B cell (primary cell): ENCODE measurements around the gene MSL3. TPM values are rescaled to one million over a fixed set of nuclear protein-coding genes. Genes with fewer than 3 reads are reported as not detected.
A peak's percentile ranks its signal among the peaks of the same experiment; 100 is the strongest.

Experiments
- ATAC-seq: fragments of 200-7000 bp; cut with Tn5 transposase; one replicate; pipeline ENCODE4 v1.10.0; 2021; ENCODE audit warnings: low read depth, mild to moderate bottlenecking, moderate number of reproducible peaks, moderate library complexity
- CTCF ChIA-PET: fragments of 350-600 bp; sonication (Branson Sonifier 250); formaldehyde crosslinking; loops from one replicate; lab custom pipeline; 2021; ENCODE audit warnings: antibody characterized with exemption, inconsistent platforms; lab: Charles Lee
- POLR2A ChIA-PET: fragments of 350-600 bp; sonication (Branson Sonifier 250); formaldehyde crosslinking; loops from one replicate; lab custom pipeline; 2021; ENCODE audit warnings: antibody characterized with exemption; lab: Charles Lee
- DNase-seq: peaks from one replicate; pipeline ENCODE4 v3.0.0; 2013
- H2AFZ ChIP-seq: 2 replicates; pipeline ENCODE4 v1.6.1; 2012; ENCODE audit warnings: mild to moderate bottlenecking, low read depth, low read length; ENCODE audit not compliant: insufficient read depth, poor library complexity, severe bottlenecking
- H3K27ac ChIP-seq, 2 donors: 1 replicate in 1 of 2; 2 replicates in 1 of 2; pipeline ENCODE4 v1.5.1; 2012 to 2013; ENCODE audit warnings: low read length in 2 of 2, mild to moderate bottlenecking in 2 of 2, moderate library complexity in 1 of 2
- H3K27me3 ChIP-seq, 4 experiments: fragments of 200-600 bp in 1 of 4; sonication (generic) in 1 of 4; replicated peaks in 1 of 4; 1 replicate in 2 of 4; 2 replicates in 2 of 4; pipeline versions ENCODE4 v1.6.1 to v1.7.0; 2013 to 2016; ENCODE audit warnings: low read length in 3 of 4, mild to moderate bottlenecking in 2 of 4, mixed read lengths in 1 of 4, moderate library complexity in 1 of 4; ENCODE audit not compliant: insufficient read depth in 4 of 4, control insufficient read depth in 3 of 4; ENCODE audit errors: control extremely low read depth in 1 of 4
- H3K36me3 ChIP-seq, 2 experiments: replicated peaks in 1 of 2; 1 replicate in 1 of 2; 2 replicates in 1 of 2; pipeline versions ENCODE4 v1.6.1 to v1.7.1; 2013; ENCODE audit warnings: low read length in 1 of 2; ENCODE audit not compliant: insufficient read depth in 2 of 2, control insufficient read depth in 1 of 2; ENCODE audit errors: control extremely low read depth in 1 of 2, extremely low read depth in 1 of 2
- H3K4me1 ChIP-seq, 2 donors: fragments of 200-600 bp in 1 of 2; sonication (generic) in 1 of 2; 1 replicate in 1 of 2; 2 replicates in 1 of 2; pipeline versions ENCODE4 v1.5.1 to v1.6.1; 2013 to 2017; ENCODE audit warnings: low read length in 2 of 2; ENCODE audit not compliant: control insufficient read depth in 2 of 2, insufficient read depth in 2 of 2
- H3K4me2 ChIP-seq: replicated peaks from 2 replicates; pipeline ENCODE3; 2012; ENCODE audit warnings: mild to moderate bottlenecking, low read depth, low read length; ENCODE audit not compliant: poor library complexity, severe bottlenecking
- H3K4me3 ChIP-seq, 5 experiments: fragments of 200-600 bp in 1 of 5; sonication (generic) in 1 of 5; 1 replicate in 3 of 5; 2 replicates in 2 of 5; pipeline versions ENCODE4 v1.5.1 to v1.7.0; 2011 to 2016; ENCODE audit warnings: low read length in 4 of 5, mild to moderate bottlenecking in 4 of 5, low read depth in 2 of 5, control low read depth in 1 of 5, moderate library complexity in 1 of 5; ENCODE audit not compliant: insufficient read depth in 1 of 5; ENCODE audit errors: control extremely low read depth in 1 of 5, extremely low read depth in 1 of 5
- H3K79me2 ChIP-seq: fragments of 200-600 bp; sonication (generic); one replicate; pipeline ENCODE4 v1.6.0; 2016; ENCODE audit warnings: low read length; ENCODE audit not compliant: control insufficient read depth, insufficient read depth
- H3K9ac ChIP-seq: fragments of 200-600 bp; sonication (generic); 2 replicates; pipeline ENCODE4 v1.6.1; 2017; ENCODE audit warnings: mild to moderate bottlenecking, low read length, moderate library complexity
- H3K9me3 ChIP-seq, 3 donors: one replicate each; pipeline versions ENCODE4 v1.6.1 to v1.7.1; 2013; ENCODE audit warnings: low read length in 2 of 3; ENCODE audit not compliant: control insufficient read depth in 2 of 3, insufficient read depth in 1 of 3; ENCODE audit errors: control extremely low read depth in 1 of 3
- H4K20me1 ChIP-seq: 2 replicates; pipeline ENCODE4 v1.6.0; 2012; ENCODE audit warnings: mild to moderate bottlenecking, low read length; ENCODE audit not compliant: insufficient read depth, control insufficient read depth, poor library complexity, severe bottlenecking
- H3K27ac Mint-ChIP-seq: one replicate; pipeline ENCODE4 v1.8.0; 2021; ENCODE audit warnings: mixed read lengths
- H3K27me3 Mint-ChIP-seq: one replicate; pipeline ENCODE4 v1.8.0; 2021; ENCODE audit warnings: mixed read lengths
- H3K4me1 Mint-ChIP-seq: one replicate; pipeline ENCODE4 v1.8.0; 2021; ENCODE audit warnings: mixed read lengths
- H3K4me3 Mint-ChIP-seq: one replicate; pipeline ENCODE4 v1.8.0; 2021; ENCODE audit warnings: mixed read lengths
- H3K9me3 Mint-ChIP-seq: one replicate; pipeline ENCODE4 v1.8.0; 2022; ENCODE audit warnings: mixed read lengths; ENCODE audit not compliant: insufficient read depth
- EZH2 ChIP-seq: IDR thresholded peaks from 2 replicates; pipeline ENCODE4 v1.6.1; 2012; ENCODE audit warnings: borderline replicate concordance, low read depth, mild to moderate bottlenecking, moderate library complexity, low read length; ENCODE audit not compliant: insufficient read depth, poor library complexity, severe bottlenecking
- WGBS: methylation state at CpG from one replicate; pipeline ENCODE4 v1.1.5; 2013; ENCODE audit warnings: missing lambda C conversion rate; ENCODE audit not compliant: insufficient coverage; 5-methylcytosine and 5-hydroxymethylcytosine counted together
- intact Hi-C: fragments of 100-400 bp; cut with micrococcal nuclease; formaldehyde crosslinking; loops from one replicate; pipeline ENCODE4 v1.10.0; 2022
- polyA minus RNA-seq: library from RNA; depleted of rRNA, polyadenylated mRNA; stranded (reverse); fragments of >200 nt; gene quantifications from 2 replicates; pipeline ENCODE4 v1.2.3, GENCODE V29; 2012
- polyA plus RNA-seq: library from polyadenylated mRNA; depleted of rRNA; stranded (reverse); fragments of >200 nt; gene quantifications from 2 replicates; pipeline ENCODE4 v1.2.3, GENCODE V29; 2012
- total RNA-seq, 2 donors: library from RNA; stranded (reverse); fragments of 120-200 nt in 1 of 2; gene quantifications; 1 replicate in 1 of 2; 2 replicates in 1 of 2; pipeline versions ENCODE4 v1.2.3 to v1.2.4, GENCODE V29; 2013 to 2022
- TF ChIP-seq, protein P1 (sequence below): fragments of 200-600 bp; IDR thresholded peaks from one replicate; pipeline ENCODE4 v1.8.0; 2022; ENCODE audit warnings: antibody characterized with exemption, mild to moderate bottlenecking

MSL3 gene
- total RNA-seq, result 76.3 and 81.0 TPM in 2 replicates
- total RNA-seq (2013), result 84.3 TPM
- polyA plus RNA-seq, result 88.7 and 111 TPM in 2 replicates
- polyA minus RNA-seq, result 52.7 and 58.2 TPM in 2 replicates

DNA sequence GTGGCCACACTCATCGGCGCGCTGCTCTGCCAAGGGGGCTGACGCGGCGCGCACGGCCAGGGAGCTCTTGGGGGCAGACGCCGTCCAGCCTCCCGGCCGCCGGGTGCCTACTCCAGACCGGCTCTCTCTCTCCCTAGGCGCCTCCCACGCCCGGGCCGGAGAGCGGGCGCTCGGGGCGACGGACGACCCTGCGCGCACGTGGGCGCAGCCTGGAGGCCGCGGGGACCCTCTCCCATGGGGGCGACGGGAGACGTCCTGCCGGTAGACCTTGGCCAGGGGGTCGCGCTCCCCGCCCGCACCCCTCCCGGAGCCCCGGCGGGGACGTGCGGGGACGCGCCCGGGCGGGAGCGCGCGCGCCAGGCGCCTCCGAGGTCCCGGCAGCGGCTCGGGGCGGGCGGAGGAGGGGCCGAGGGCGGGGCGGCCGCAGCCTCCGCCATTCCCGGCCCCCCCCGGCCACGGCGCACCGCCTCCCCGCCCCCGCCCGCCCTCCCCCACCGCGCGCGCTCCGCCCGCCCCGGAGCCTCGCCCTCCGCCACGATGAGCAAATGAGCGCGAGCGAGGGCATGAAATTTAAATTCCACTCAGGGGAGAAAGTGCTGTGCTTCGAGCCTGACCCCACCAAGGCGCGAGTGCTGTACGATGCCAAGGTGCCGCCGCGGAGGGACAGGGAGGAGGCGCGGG lies at the start of gene MSL3:
Gene MSL3, plus strand, starts transcription at position 519 of the 681 bp plus-strand sequence. Its CDS starts 27 bp downstream, at position 546.
- Mint-ChIP-seq H3K27ac (peak within 1 kb of the TSS; percentile 86), H3K9me3 (no peaks in the 10 kb centered on the region), H3K4me1 (peaks cover 26% of the 10 kb centered on the region)

GRCh38 chrX:11722304-11722703 lies 35.7 kb upstream of the MSL3 start:
- Mint-ChIP-seq H3K27me3 (peaks cover under 1% of the 10 kb centered on the region), H3K9me3 (no peaks in the 10 kb centered on the region), H3K4me1 (no peaks in the 10 kb centered on the region), H3K4me3 (no peak overlapping the region), H3K27ac (no peak overlapping the region)
- H3K4me1 ChIP-seq, result no peaks in the 10 kb centered on the region
- ATAC-seq (no peak), DNase-seq (no peak)
- no peak for TF ChIP-seq EZH2
- TF ChIP-seq, protein P1, sequence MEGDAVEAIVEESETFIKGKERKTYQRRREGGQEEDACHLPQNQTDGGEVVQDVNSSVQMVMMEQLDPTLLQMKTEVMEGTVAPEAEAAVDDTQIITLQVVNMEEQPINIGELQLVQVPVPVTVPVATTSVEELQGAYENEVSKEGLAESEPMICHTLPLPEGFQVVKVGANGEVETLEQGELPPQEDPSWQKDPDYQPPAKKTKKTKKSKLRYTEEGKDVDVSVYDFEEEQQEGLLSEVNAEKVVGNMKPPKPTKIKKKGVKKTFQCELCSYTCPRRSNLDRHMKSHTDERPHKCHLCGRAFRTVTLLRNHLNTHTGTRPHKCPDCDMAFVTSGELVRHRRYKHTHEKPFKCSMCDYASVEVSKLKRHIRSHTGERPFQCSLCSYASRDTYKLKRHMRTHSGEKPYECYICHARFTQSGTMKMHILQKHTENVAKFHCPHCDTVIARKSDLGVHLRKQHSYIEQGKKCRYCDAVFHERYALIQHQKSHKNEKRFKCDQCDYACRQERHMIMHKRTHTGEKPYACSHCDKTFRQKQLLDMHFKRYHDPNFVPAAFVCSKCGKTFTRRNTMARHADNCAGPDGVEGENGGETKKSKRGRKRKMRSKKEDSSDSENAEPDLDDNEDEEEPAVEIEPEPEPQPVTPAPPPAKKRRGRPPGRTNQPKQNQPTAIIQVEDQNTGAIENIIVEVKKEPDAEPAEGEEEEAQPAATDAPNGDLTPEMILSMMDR, result no peak
- no peak overlapping the region for H3K9ac ChIP-seq
- H3K79me2 ChIP-seq, result no peaks in the 10 kb centered on the region
- 100% methylated on average over 3 of the region's 5 CpGs for whole genome bisulfite sequencing
- no peak overlapping the region for H3K4me3 ChIP-seq
- no peak overlapping the region for H3K27ac ChIP-seq
- no peaks in the 10 kb centered on the region for H3K27me3 ChIP-seq
- ChIA-PET CTCF (no interaction called here), POLR2A (no interaction called here)
- intact Hi-C loops, result no loop called here
- no peak overlapping the region for H3K4me2 ChIP-seq
- no peaks in the 10 kb centered on the region for H3K9me3 ChIP-seq
- no peak overlapping the region for H2AFZ ChIP-seq
- H3K36me3 ChIP-seq, result no peaks in the 10 kb centered on the region
- no peaks in the 10 kb centered on the region for H4K20me1 ChIP-seq

More for the DNA sequence above, at the start of gene MSL3:
- H3K4me2 ChIP-seq, result peak within 1 kb of the TSS; percentile 82
- under 1% methylated on average over 62 of the region's 93 CpGs for whole genome bisulfite sequencing
- peak within 1 kb of the TSS; percentile 89 for H3K27ac ChIP-seq
- H3K79me2 ChIP-seq, result peaks cover 3% of the 10 kb centered on the region
- peak within 1 kb of the TSS; percentile 76 for H3K9ac ChIP-seq
- peak within 1 kb of the TSS; percentile 93 for H3K4me3 Mint-ChIP-seq
- H3K4me3 ChIP-seq, result peak within 1 kb of the TSS; percentile 70 to 86 (median 74)
- intact Hi-C loops, result loop anchor here (1.0 to 5.0 kb wide), 4 partner anchors 12 to 647 kb away; partner anchors contain the start of gene HCCS
- CTCF ChIA-PET, result interaction anchor here (1.4 to 4.8 kb wide), 3 partner anchors 8 to 12 kb away, joined by 3 to 31 read pairs (median 5); no protein-coding TSS in a partner anchor
- H3K36me3 ChIP-seq, result peaks cover 0 to 16% of the 10 kb centered on the region in 2 experiments
- no peaks in the 10 kb centered on the region for H3K27me3 Mint-ChIP-seq
- TF ChIP-seq, protein P1, result no peak
- no peak for TF ChIP-seq EZH2
- no peaks in the 10 kb centered on the region for H3K9me3 ChIP-seq
- DNase-seq (no peak), ATAC-seq (peak; percentile 60)
- H3K27me3 ChIP-seq, result no peaks in the 10 kb centered on the region
- peaks cover 7 to 22% of the 10 kb centered on the region in 2 donors for H3K4me1 ChIP-seq
- POLR2A ChIA-PET, result no interaction called here
- peak within 1 kb of the TSS; percentile 80 for H2AFZ ChIP-seq
- no peaks in the 10 kb centered on the region for H4K20me1 ChIP-seq
